NCI-H1092 (cell line): ENCODE results near the gene DPYSL4.
"Not testable (repeated sequence)": the region's sequence is repeated elsewhere in the genome, so short reads cannot be mapped to it uniquely, and the experiment has no call there.

ENCODE experiments used
- DNase-seq: peaks from one replicate; lab custom pipeline; 2025; lab: John Stamatoyannopoulos, UW

DPYSL4 gene

DNA sequence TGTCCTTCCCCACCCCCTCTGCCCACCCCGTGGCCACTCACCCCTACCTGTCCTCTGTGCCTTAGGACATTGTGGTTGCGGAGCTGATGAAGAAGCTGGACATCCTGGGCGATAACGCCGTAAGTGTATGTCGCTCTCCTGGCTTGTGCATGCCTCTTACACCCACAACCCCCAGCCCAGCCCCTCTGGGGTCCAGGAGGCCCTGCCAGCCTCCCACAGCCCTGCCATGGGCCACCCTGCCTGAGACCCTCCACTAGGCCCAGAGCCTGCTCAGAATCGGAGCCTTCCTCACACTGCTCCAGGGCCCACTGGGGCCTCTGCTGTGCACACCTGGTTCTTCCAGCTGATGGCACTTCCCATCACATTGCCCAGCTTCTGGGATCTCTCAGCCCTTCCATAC, 36.8 kb upstream of the DPYSL4 start:
- DNase-seq, result no peak

DNA sequence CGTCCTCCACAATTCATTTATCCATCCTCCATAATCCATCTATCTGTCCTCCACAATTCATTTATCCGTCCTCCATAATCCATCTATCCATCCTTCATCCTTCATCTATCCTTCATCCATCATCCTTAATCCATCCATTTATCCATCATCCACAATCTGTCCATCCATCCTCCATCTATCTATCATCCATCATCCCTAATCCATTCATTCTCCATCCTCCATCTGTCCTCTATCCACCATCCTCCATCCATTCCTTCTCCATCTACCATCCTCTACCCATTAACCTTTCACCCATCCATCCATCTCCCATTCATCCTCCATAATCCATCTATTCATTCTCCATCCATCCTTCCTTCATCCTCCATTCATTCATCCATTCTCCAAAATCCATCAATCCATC, 36.0 kb upstream of the DPYSL4 start:
- DNase-seq, result no peak

DNA sequence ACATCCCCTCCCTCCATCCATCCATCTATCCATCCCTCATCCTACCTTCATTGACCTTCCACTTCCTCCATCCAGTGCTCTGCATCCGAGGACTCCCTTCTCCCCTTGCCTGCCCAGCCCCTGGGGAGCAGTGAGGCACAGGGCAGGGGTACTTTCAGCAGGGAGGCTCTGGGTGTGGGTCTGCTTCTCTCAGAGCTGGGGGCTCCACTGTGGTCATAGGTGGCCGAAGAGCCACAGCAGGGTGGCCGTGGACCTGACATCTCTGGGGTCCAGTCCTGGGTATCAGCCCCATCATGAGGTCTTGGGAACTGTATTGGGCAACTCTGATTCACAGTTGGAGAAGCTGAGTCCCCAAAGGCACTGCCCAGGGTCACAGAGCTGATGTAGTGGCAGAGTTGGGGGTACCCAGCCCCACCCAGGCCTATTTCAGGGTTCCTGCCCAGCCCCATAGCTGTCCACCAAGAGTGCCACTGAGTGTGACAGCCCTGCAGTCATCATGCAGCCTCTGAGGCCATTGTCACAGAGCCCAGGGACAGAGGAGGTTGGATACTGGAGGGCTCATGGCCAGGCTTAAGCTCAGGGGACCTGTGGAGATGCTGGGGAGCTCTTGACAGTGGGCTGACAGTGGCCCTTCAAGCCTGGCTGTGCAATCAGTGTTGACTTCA, 35.3 kb upstream of the DPYSL4 start:
- DNase-seq, result no peak

DNA sequence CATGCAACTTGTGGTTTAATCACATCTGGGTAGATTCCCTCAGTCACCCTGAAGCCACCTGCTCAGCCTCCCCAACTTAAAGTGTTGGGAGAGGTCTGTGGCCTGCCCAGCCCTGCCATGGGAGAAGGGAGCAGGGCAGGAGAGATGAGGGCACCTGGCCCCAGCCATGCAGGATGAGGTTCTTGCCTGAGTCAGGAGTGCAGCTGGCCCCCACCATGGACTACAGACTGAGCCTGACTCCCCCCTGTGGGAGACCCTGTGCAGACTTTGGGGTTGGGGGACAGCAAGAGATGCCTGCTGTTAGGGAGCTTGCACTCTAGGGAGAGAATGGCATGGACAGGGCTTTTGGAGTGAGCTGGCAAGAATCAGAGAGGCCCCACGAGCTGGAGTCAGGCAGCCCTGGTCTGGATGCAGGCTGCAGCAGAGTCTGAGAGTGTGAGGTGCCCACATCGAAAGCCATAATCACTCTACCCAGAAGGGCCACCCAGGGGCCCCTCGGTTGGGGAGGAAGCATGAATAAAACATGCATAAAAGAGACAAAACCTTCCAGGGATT, 34.7 kb upstream of the DPYSL4 start:
- no peak for DNase-seq

DNA sequence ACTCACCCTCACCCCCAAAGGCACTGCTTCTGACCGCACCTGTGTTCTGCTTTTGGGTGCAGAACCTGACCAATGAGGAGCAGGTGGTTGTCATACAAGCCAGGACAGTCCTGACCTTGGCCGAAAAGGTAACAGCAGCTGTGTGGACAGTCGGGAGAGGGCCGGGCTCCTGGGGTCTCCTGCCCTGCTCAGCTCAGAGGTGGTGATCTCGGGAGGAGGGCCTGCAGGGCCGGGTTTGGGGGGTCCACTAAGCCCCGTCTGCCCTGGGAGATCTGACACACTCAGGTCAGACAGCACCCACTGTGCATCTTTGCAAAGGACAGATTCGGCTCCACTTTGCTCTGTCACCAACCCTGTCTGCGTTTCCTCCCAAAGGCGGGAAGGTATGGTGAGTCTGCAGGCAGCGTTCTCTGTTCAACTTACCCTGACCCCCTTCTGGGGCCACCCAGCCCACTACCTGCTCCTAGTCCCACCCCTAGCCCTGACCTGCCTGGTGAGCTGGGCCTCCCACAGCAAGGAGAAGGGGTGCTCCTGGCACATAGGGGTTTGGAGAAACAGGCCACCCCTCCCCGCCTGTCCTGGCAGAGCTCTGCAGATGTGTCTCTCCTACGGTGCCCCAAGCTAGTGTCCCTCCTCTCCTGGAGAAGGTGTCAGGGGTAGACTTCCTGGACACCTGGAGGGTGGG, 33.7 kb upstream of the DPYSL4 start:
- no peak for DNase-seq

DNA sequence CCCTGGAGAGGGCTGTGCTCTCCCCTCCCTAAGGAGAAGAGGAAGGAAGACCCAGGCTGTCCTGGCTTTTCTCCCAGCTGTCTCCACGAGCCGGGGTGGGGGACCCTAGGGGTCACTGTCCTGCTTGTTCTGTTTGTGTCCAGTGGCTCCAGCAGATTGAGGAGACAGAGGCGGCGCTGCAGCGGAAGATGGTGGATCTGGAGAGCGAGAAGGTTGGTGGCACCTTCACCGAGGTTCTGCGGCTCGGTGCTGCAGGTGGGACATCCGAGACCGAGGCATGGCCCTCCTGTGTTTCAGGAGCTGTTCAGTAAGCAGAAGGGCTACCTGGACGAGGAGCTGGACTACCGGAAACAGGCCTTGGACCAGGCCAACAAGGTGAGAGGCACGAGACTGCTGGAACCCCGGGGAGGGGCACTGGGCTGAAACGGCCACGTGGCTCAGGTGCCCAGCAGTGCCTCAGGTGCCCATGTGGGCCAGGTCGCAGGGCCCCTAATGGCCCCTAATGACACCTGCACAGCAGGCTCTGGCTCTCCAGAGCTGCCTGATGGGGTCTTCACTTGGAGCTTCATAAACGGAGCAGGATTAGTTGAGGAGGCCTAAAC, 33.0 kb upstream of the DPYSL4 start:
- no peak for DNase-seq

DNA sequence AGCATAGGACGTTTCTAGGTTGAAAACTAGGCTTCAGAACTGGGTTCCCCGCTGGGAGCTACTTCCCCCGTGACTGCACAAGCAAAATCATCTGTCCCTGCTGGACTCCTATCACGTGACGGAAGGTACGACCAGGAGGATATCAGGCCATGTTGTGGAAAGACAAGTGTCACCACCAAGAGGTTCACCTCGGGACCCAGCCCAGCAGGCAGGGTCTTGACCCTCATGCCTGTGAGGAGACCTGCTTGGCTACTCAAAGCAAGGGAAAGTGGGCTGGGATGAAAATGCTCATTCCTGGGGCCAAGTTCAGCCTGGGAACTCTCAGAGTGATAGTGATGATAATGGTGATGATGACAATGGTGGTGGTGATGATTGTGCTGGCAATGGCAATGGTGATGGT, 32.3 kb upstream of the DPYSL4 start:
- no peak for DNase-seq

DNA sequence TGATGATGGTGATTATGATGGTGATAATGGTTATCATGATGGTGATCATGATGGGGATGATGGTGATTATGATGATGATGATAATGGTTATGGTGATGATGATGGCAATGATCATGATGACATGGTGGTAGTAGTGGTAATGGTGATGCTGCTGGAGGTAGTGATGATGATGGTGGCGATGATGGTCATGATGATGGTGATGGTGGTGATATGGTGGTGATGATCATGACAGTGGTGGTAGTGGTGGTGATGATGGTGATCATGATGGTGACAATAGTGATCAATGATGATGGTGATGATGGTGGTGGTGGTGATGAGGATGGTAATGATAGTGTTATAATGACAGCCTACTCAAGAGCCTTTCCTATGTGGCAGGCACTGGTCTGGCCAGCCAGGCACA, 31.8 kb upstream of the DPYSL4 start:
- no peak for DNase-seq

DNA sequence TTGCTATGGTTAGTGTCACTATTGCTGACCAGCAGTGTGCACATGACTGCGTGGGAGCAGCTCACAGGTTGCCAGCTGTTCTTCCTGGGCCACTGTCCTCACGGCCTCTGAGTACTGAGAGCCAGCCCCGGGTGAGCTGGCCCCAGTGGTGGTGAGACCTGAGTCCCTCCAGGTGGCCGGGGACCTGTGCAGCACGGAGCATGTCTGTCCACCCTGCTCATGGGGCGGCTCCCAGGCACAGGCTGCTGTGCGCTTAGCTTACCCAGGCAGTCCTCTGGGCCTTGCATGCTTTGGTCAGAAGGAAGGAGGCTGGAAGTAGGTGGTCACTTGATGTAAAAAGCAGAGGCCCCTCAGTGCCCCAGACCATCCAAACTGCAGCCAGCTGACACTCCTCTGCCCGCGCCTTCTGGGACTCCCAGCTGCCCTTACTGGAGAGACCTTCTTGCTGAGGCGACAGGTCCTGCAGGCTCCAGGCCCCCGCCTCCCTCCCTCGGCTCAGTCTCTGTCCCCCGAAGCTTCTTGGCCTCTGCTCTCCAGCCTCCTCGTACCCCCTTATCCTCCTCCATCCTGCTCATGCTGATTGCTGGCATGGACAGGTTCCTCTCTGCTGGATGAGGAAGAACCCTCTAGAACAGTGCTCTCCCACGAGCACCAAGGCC, 30.9 kb upstream of the DPYSL4 start:
- DNase-seq, result no peak

DNA sequence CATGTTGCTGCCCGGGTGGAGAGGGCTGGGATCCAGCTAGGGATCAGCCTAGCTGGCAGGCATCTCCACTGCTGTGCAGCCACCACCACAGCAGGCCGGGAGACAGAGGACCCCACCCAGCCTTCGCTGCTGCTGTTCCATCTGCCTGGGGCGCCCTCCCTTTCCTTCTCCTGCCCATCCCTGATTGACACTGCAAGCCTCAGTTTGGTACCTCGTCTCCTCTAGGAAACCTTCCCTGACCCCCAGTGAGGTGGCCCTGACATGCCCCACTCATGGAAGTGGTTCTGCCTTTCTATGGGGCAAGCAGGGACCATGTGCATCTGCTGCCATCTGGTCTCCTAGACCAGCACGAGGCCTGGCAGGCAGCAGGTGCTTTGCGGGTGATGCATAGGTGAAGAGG, 30.4 kb upstream of the DPYSL4 start:
- DNase-seq, result no peak

DNA sequence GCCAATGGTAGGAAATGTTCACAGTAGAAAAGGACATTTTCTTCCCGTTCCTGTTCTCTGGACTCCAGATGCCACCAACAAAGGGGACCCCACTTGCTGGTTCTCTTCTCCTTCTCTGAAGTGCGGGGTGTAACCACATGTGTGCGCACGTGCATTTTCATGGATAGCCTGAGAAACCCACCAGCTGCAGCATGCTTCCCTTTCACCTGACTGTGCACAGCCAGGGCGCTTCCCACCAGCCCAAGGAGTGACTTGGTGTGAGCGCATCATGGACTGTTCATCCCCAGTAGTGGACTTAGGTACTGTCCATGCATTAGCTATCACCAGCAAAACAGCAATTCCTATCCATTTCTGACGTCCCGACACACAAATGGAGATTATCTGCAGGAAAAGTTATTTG, 29.6 kb upstream of the DPYSL4 start:
- no peak for DNase-seq

DNA sequence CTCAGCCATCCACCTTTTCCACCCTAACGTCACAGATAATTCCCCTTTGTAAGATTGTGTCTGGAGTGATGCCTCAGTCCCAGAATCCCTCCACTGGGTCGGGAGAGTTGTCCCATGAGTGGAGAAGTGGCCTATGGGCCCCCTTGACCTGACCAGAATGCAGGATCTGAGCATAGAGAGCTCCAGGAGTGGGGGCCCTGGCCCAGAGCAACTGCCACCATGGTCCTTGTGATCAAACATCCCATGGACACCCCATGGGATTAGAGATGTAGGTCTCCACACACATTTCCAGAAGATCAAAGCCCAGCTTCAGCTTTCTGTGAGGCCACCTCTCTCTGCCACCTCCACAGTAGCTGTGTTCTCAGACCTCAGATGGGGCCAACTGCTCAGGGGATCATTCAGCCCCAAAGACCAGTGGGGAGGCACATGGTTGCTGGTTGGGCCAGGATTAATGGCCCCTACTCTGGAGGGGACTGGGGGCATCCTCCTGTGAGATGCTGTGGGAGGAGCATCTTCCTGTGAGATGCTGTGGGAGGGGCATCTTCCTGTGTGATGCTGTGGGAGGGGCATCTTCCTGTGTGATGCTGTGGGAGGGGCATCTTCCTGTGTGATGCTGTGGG, 28.5 kb upstream of the DPYSL4 start:
- no peak for DNase-seq

DNA sequence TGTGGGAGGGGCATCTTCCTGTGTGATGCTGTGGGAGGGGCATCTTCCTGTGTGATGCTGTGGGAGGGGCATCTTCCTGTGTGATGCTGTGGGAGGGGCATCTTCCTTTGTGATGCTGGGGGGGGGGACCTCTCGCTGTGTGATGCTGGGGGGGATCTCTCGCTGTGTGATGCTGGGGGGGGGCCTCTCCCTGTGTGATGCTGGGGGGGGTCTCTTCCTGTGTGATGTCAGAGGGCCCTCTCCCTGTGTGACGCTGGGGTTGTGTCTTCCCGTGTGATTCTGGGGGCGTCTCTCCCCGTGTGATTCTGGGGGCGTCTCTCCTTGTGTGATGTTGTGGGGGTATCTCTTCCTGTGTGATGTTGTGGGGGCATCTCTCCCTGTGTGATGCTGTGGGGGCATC, 27.9 kb upstream of the DPYSL4 start:
- no peak for DNase-seq

DNA sequence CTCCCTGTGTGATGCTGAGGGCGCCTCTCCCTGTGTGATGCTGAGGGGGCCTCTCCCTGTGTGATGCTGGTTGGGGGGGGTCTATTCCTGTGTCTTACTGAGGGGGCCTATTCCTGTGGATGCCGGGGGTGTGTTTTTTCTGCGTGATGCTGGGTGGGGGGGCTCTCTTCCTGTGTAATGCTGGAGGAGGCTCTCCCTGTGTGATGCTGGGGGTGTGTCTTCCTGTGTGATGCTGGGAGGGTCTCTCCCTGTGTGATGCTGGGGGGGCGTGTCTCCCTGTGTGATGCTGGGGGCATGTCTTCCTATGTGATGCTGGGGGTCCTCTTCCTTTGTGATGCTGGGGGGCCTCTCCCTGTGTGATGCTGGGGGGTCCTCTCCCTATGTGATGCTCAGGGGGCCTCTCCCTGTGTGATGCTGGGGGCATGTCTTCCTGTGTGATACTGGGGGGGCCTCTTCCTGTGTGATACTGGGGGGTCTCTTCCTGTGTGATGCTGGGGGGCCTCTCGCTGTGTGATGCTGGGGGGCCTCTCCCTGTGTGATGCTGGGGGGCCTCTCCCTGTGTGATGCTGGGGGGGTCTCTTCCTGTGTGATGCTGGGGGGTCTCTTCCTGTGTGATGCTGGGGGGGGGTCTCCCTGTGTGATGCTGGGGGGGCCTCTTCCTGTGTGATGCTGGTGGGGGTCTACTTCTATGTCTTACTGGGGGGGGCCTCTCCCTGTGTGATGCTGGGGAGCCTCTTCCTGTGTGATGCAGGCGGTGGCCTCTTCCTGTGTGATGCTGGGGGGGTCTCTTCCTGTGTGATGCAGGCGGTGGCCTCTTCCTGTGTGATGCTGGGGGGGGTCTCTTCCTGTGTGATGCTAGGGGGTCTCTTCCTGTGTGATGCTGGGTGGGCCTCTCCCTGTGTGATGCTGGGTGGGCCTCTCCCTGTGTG, 27.2 kb upstream of the DPYSL4 start:
- DNase-seq, result not testable (repeated sequence)

DNA sequence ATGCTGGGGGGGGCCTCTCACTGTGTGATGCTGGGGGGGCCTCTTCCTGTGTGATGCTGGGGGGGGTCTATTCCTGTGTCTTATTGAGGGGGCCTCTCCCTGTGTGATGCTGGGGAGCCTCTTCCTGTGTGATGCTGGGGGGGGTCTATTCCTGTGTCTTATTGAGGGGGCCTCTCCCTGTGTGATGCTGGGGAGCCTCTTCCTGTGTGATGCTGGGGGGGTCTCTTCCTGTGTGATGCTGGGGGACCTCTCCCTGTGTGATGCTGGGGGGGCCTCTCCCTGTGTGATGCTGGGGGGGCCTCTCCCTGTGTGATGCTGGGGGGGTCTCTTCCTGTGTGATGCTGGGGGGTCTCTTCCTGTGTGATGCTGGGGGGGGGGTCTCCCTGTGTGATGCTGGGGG, 26.5 kb upstream of the DPYSL4 start:
- DNase-seq, result not testable (repeated sequence)

DNA sequence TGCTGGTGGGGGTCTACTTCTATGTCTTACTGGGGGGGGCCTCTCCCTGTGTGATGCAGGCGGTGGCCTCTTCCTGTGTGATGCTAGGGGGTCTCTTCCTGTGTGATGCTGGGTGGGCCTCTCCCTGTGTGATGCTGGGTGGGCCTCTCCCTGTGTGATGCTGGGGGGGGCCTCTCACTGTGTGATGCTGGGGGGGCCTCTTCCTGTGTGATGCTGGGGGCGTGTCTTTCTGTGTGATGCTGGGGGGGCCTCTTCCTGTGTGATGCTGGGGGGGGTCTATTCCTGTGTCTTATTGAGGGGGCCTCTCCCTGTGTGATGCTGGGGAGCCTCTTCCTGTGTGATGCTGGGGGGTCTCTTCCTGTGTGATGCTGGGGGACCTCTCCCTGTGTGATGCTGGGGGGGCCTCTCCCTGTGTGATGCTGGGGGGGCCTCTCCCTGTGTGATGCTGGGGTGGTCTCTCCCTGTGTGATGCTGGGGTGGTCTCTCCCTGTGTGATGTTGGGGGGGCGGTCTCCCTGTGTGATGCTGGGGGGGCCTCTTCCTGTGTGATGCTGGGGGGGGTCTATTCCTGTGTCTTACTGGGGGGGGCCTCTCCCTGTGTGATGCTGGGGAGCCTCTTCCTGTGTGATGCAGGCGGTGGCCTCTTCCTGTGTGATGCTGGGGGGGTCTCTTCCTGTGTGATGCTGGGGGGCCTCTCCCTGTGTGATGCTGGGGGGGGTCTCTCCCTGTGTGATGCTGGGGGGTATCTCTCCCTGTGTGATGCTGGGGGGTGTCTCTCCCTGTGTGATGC, 25.7 kb upstream of the DPYSL4 start:
- not testable (repeated sequence) for DNase-seq

DNA sequence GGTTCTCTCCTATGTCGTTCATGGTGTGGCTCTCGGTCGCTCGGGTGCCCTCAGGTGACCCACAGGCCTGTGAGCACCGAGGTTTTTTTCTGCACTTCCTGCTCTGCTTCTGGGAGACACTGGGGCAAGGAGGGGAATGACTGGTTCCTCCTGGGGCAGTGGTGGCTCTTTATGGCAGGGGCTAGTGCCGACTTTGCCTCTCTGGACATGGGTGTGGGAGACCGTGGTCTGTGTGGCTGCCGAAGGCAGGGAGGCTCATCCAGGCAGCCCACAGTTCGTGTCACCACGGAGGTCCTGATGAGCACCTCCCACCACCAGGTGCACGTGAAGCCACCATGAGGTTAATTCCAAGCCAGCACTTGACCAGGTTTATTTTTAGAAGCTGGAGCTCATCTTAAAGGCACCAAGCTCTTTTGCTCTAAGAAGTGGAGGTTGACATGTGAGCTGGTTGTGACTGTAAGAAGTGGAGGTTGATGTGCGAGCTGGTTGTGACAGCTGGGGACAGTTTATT, 24.7 kb upstream of the DPYSL4 start:
- DNase-seq, result no peak

DNA sequence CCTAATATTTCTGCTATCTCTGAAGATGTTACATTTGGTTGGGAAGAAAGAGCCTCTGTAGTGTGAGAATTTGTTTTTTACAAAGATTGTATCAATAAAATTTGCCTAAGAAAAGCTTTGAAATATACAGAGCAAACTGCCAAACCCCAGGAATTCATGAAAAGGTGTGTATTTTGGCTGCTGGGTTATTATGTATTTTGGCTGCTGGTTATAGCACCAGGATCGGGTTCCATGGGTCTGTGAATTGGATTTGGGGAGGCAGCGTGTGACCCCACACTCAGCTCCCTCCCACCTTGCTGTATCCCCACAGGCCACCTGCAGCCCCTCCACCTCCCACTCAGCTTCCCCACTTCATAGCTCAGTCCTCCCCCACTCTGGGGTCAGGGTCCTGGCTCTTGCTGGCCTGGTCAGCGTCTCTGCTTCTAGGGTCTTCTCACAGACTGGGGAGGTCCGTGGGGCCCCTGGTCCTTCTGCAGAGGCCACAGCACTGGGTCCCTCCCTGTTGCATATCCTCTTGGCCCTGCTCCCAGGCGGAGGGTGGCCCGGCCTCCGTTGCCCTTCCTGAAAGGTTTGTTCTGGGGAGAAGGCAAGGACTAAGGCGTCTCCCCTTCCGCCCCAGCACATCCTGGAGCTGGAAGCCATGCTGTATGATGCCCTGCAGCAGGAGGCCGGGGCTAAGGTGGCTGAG, 24.0 kb upstream of the DPYSL4 start:
- DNase-seq, result no peak

DNA sequence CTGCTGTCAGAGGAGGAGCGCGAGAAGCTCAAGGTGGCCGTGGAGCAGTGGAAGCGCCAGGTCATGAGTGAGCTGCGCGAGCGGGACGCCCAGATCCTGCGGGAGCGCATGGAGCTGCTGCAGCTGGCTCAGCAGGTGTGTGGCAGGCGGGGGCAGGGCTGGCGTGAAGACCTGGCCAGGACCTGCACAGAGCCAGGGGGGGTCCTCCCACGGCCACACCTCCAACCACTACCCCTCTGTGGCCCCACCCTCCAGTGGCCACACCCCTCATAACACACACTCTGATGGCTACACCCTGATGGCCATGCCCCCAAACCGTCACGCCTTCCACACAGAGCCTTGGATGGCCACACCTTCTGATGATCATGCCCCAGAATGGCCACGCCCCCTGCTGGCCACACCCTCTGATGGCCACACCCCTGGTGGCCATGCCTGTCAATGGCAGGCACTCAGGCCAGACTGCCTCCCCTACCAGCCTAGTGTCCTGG, 23.4 kb upstream of the DPYSL4 start:
- DNase-seq, result no peak
